Calu3 (cell line): ENCODE results near the gene DPP6. TPM values are rescaled to one million over a fixed set of nuclear protein-coding genes. Genes with fewer than 3 reads are reported as not detected.

Source experiments
- BruUV-seq: library from RNA; stranded (reverse); fragments of 400-500 nt; replicated peaks from 2 replicates; lab custom pipeline; 2021; lab: Mats Ljungman, UMichigan
- CTCF ChIA-PET: fragments of 300-600 bp; sonication (Branson Sonifier 250); formaldehyde crosslinking; loops from one replicate; lab custom pipeline; 2022; ENCODE audit warnings: antibody characterized with exemption; lab: Charles Lee
- DNase-seq: peaks from one replicate; pipeline ENCODE4 v3.0.0; 2022
- H3K27ac Mint-ChIP-seq: one replicate; pipeline ENCODE4 v1.8.0; 2022; ENCODE audit warnings: mixed read lengths; ENCODE audit not compliant: unreplicated experiment
- H3K27me3 Mint-ChIP-seq: one replicate; pipeline ENCODE4 v1.8.0; 2022; ENCODE audit warnings: mixed read lengths; ENCODE audit not compliant: unreplicated experiment
- H3K36me3 Mint-ChIP-seq: one replicate; pipeline ENCODE4 v1.8.0; 2022; ENCODE audit warnings: mild to moderate bottlenecking, moderate library complexity, mixed read lengths; ENCODE audit not compliant: insufficient read depth, unreplicated experiment
- H3K4me1 Mint-ChIP-seq: one replicate; pipeline ENCODE4 v1.8.0; 2022; ENCODE audit warnings: mild to moderate bottlenecking, low read depth, mixed read lengths; ENCODE audit not compliant: unreplicated experiment
- H3K4me3 Mint-ChIP-seq: one replicate; pipeline ENCODE4 v1.8.0; 2022; ENCODE audit warnings: mild to moderate bottlenecking, low read depth, moderate library complexity, mixed read lengths; ENCODE audit not compliant: unreplicated experiment
- H3K9me3 Mint-ChIP-seq: one replicate; pipeline ENCODE4 v1.8.0; 2022; ENCODE audit warnings: low read depth, mixed read lengths; ENCODE audit not compliant: unreplicated experiment
- CTCF ChIP-seq: fragments of 200-600 bp; IDR thresholded peaks from one replicate; pipeline ENCODE4 v1.8.0; 2022; ENCODE audit warnings: antibody characterized with exemption; ENCODE audit not compliant: unreplicated experiment
- intact Hi-C: fragments of 100-400 bp; cut with micrococcal nuclease; formaldehyde crosslinking; loops from one replicate; pipeline ENCODE4 v1.10.0; 2022; ENCODE audit not compliant: unreplicated experiment
- total RNA-seq: library from RNA; stranded (reverse); gene quantifications from 2 replicates; pipeline ENCODE4 v1.2.3, GENCODE V29; 2022

The DPP6 gene
- total RNA-seq, 1 experiment from 2014 or later = not detected

- DNase-seq = no peak
- TF ChIP-seq CTCF = no peak
- Mint-ChIP-seq H3K27ac (no peak overlapping the region), H3K4me3 (no peak overlapping the region), H3K36me3 (no peaks in the 10 kb centered on the region), H3K4me1 (no peaks in the 10 kb centered on the region), H3K27me3 (no peaks in the 10 kb centered on the region), H3K9me3 (peaks cover 3% of the 10 kb centered on the region)
- CTCF ChIA-PET = no interaction called here
- intact Hi-C loops = no loop called here
- BruUV-seq = no TSS peak
These were observed 792.3 kb downstream of the DPP6 start for GRCh38 chr7:154844499-154844898.

- H3K36me3 Mint-ChIP-seq = no peaks in the 10 kb centered on the region
- H3K9me3 Mint-ChIP-seq = no peaks in the 10 kb centered on the region
- CTCF ChIA-PET = no interaction called here
- no peak for DNase-seq
- BruUV-seq = no TSS peak
- H3K4me3 Mint-ChIP-seq = no peak overlapping the region
- no peaks in the 10 kb centered on the region for H3K4me1 Mint-ChIP-seq
- H3K27me3 Mint-ChIP-seq = no peaks in the 10 kb centered on the region
- H3K27ac Mint-ChIP-seq = no peak overlapping the region
- intact Hi-C loops = no loop called here
- no peak for TF ChIP-seq CTCF
These were observed 792.8 kb downstream of the DPP6 start for GRCh38 chr7:154844955-154845354.

GRCh38 chr7:154848464-154848863, 796.3 kb downstream of the DPP6 start:
- no peaks in the 10 kb centered on the region for H3K36me3 Mint-ChIP-seq
- DNase-seq = no peak
- no peaks in the 10 kb centered on the region for H3K4me1 Mint-ChIP-seq
- no peak overlapping the region for H3K4me3 Mint-ChIP-seq
- CTCF ChIA-PET = no interaction called here
- intact Hi-C loops = no loop called here
- BruUV-seq = no TSS peak
- TF ChIP-seq CTCF = no peak
- H3K27me3 Mint-ChIP-seq = no peaks in the 10 kb centered on the region
- H3K27ac Mint-ChIP-seq = no peak overlapping the region
- H3K9me3 Mint-ChIP-seq = peaks cover 9% of the 10 kb centered on the region

- DNase-seq = no peak
- no peak for TF ChIP-seq CTCF
- no peaks in the 10 kb centered on the region for H3K27me3 Mint-ChIP-seq
- intact Hi-C loops = no loop called here
- CTCF ChIA-PET = no interaction called here
- H3K4me1 Mint-ChIP-seq = no peaks in the 10 kb centered on the region
- no peak overlapping the region for H3K4me3 Mint-ChIP-seq
- H3K36me3 Mint-ChIP-seq = no peaks in the 10 kb centered on the region
- no TSS peak for BruUV-seq
- no peak overlapping the region for H3K27ac Mint-ChIP-seq
- H3K9me3 Mint-ChIP-seq = peaks cover 12% of the 10 kb centered on the region
These were observed 800.0 kb downstream of the DPP6 start for GRCh38 chr7:154852205-154852604.
